Measurements from ENCODE around the gene RBM23.
"Not testable (repeated sequence)": the region's sequence is repeated elsewhere in the genome, so short reads cannot be mapped to it uniquely, and the experiment has no call there.

The RBM23 gene

GRCh38 chr14:22860377-22860776 is 58.6 kb downstream of the RBM23 start:
- not testable (repeated sequence) for DNase-seq

GRCh38 chr14:22856428-22856827 is 62.5 kb downstream of the RBM23 start:
- DNase-seq = no peak

GRCh38 chr14:22854963-22855724 is 63.8 kb downstream of the RBM23 start:
- DNase-seq = no peak

GRCh38 chr14:22854296-22854695 is 64.7 kb downstream of the RBM23 start:
- DNase-seq = not testable (repeated sequence)

- DNase-seq = peak; percentile 81
Observed at GRCh38 chr14:22852940-22853767, 65.8 kb downstream of the RBM23 start.

GRCh38 chr14:22852599-22852939 is 66.4 kb downstream of the RBM23 start:
- DNase-seq = no peak

GRCh38 chr14:22852178-22852577 is 66.8 kb downstream of the RBM23 start:
- not testable (repeated sequence) for DNase-seq

GRCh38 chr14:22850944-22851764 is 67.8 kb downstream of the RBM23 start:
- no peak for DNase-seq

- no peak for DNase-seq
Observed at GRCh38 chr14:22849212-22849819, 69.6 kb downstream of the RBM23 start.

GRCh38 chr14:22848351-22849164 is 70.4 kb downstream of the RBM23 start:
- no peak for DNase-seq

- DNase-seq = no peak
Observed at GRCh38 chr14:22847661-22848341, 71.1 kb downstream of the RBM23 start.

GRCh38 chr14:22846811-22847307 is 72.1 kb downstream of the RBM23 start:
- no peak for DNase-seq

- no peak for DNase-seq
Observed at GRCh38 chr14:22845821-22846625, 72.9 kb downstream of the RBM23 start.

GRCh38 chr14:22845103-22845394 is 73.9 kb downstream of the RBM23 start:
- no peak for DNase-seq

GRCh38 chr14:22844221-22845102 is 74.5 kb downstream of the RBM23 start:
- no peak for DNase-seq

Data from stimulated activated naive CD4-positive, alpha-beta T cell treated with Interleukin-2 at 50 U/mL for 16 hours (primary cell).